PC-9 (cell line): ENCODE measurements around the gene CNTNAP2.

Experiments used
- CTCF ChIP-seq: fragments of 200-600 bp; sonication (generic); conservative IDR thresholded peaks from 2 replicates; pipeline ENCODE4 v1.6.1; 2017; ENCODE audit warnings: mixed run types, antibody characterized with exemption, mild to moderate bottlenecking, moderate library complexity
- EZH2 ChIP-seq: fragments of 200-600 bp; sonication (generic); IDR thresholded peaks from 2 replicates; pipeline ENCODE4 v1.8.0; 2017; ENCODE audit warnings: antibody characterized with exemption, low read depth

DNA sequence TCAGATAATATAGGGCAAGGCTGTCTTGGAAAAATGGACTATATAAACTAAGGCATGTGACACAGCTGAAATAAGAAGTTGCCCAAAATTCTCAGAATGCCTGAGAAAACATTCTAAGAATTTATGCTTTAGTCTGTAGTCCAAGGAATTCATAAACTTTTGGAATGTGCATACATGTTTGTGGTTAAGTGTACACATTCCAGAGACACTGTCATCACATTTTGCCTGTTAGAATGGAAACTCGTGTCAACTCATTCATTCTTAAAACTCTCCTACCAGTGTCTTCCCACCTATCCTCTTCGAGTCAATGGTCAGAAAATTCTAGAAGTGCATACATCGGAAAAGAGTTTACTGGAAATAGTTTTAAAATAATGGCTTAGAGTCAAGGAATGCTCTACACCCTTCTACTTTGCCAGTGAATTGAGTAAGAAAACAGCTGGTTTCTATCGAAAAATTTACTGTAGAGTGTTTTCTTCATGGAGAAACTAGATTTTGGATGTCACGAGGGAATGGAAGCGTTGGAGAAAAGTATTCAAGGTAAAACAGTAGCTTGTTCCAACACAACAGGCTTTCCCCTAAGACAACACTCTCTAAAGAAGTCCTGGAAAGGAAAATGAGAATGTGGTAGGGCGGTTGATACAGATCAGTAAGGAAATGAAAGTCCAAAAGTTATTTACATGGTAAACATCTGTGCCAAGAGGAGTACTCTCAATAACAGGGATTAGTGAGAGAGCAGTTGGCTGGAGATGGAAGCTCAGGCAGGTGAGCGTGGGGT is 1296.4 kb downstream of the CNTNAP2 start:
- TF ChIP-seq CTCF: no peak
- no peak for TF ChIP-seq EZH2
